Stimulated activated CD8-positive, alpha-beta memory T cell treated with anti-CD3 and anti-CD28 coated beads, Interleukin-15, amount 100 ng/mL, for 1 hour (primary cell): ENCODE data around the gene DDA1.

ENCODE experiments used
- DNase-seq: peaks from one replicate; pipeline ENCODE4 v3.0.0-alpha.2; 2020; ENCODE audit warnings: low read depth

The DDA1 gene

GRCh38 chr19:17312189-17313113 lies 3.1 kb downstream of the DDA1 start:
- DNase-seq = no peak

GRCh38 chr19:17314007-17314593 lies 4.7 kb downstream of the DDA1 start:
- DNase-seq = no peak

DNA sequence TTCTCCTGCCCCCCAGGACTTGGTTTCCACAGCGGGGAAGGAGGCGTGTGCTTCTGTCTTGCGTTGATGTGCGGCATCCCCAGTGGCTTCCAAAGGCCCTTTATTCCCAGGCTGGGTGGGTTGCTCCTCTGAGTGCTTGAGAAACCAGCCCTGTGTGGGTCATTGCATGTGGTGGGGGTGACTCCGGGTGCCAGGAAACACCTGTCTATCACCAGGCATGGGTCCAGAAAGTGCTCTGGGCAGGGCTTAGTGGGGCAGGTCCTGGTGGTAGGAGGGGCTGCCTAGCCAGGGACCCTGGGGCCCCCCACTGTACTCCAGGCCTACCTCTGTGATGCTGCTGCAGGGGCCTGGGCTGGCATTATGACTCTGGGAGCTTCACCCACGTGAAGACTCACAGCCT lies 9.6 kb downstream of the DDA1 start:
- no peak for DNase-seq

DNA sequence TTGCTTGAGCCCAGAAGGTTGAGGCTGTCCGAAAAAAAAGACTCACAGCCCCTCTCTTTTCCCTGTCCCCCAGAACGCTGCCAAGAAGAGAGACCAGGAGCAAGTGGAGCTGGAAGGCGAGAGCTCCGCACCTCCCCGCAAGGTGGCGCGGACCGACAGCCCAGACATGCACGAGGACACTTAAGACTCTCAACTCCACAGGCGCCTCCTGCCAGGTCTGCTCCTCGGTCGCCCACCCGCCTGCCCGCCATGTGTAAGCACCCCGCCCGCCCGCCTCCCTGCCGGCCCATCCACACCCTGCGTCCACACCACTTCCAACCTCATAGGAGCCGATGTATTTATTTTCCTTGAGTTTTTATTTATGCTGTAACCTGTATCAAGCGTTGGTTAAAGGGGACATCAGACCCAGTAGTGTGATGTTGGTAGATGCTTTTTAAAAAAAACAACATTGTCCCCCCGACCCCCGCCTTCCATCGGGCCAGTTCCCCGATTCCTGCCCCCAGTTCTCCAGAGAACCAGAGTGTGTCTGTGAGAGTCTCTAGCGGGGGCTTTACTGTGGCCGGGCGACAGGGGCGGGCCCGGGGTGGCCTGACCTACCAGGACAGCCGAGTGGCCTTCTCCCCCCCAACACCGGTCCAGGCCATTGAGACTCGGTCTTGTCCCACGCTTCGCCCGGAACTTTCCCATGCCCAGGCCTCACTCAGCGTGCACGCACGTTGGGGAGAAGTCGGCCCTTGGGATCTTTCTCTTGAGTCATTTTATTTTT lies 10.3 kb downstream of the DDA1 start:
- DNase-seq = no peak

- DNase-seq = no peak
Measured at GRCh38 chr19:17320435-17320834, 11.1 kb downstream of the DDA1 start.

GRCh38 chr19:17321655-17322489 lies 12.5 kb downstream of the DDA1 start:
- DNase-seq = no peak

DNA sequence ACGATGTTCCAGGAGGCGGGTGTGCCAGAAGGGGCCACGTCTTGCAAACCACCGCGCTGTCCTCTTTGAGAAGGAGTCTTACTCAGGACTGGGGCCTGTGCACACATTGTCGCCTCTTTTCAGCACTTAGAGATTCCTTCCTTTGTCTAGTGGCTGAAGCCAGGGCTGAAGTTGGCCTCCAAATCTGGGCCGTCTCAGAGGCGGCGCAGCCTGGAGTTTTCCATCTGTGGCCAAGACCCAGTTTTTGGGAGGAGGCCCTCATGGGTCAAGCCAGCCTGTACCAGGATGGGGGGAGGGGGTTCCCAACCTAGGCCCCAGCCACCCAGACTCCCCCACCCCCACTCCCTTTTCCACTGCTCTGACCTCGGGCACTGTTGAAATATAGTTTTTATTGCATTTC lies 13.5 kb downstream of the DDA1 start:
- no peak for DNase-seq

DNA sequence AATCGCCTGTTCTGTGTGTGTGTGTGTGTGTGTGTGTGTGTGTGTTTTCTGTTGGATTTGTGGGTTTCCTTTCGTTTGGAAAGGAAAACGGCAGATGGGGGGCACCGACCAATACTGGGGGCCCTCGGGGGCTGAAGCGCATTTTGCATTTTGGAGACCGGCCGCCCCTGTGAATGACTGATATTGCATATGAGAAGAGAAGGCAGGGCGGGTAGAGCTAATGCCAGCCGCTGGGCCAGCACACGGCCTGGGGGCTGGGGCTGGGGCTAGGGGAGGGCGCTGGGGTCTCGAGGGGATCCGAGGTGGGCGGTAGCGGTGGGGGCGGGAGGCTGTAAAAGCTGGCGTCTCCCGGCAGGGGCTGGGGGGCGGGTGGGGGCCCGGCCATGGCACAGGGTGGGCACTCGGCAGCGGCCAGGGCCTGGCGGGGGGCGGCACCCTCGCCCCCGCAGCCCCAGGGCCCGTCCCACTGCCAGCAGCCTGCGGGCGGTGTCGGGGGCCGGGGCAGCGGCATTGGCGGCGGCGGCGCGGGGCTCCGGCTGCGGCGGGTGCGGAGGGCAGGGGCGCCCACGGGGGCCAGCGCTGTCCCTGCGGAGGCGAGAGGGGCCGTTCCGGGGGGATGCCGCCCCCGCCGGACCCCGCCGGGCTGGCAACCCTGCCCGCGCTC lies 14.1 kb downstream of the DDA1 start:
- no peak for DNase-seq

DNA sequence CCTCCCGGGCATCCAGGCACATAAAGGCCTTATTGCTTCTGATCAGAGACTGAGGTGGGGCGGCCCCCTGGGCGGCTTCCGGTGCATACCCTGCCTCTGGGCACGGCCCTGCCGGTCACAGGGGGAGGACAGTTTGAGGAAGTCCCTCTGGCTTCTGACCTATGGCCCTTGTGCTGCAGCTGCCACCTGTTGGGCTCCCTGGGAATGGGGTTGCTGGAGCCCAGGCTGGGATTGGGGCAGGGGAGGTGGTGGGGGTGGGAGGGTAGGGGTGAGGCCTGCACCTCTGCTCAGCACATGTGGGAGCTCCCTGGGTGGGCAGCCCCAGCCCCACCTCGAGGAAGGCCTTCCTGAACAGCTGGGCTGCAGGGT lies 14.6 kb downstream of the DDA1 start:
- DNase-seq = no peak

GRCh38 chr19:17324357-17325114 lies 15.2 kb downstream of the DDA1 start:
- no peak for DNase-seq

GRCh38 chr19:17325133-17325532 lies 15.8 kb downstream of the DDA1 start:
- no peak for DNase-seq

GRCh38 chr19:17325881-17326594 lies 16.7 kb downstream of the DDA1 start:
- DNase-seq = no peak

- DNase-seq = no peak
Measured at GRCh38 chr19:17326595-17326966, 17.2 kb downstream of the DDA1 start.

GRCh38 chr19:17327068-17327653 lies 17.8 kb downstream of the DDA1 start:
- no peak for DNase-seq

DNA sequence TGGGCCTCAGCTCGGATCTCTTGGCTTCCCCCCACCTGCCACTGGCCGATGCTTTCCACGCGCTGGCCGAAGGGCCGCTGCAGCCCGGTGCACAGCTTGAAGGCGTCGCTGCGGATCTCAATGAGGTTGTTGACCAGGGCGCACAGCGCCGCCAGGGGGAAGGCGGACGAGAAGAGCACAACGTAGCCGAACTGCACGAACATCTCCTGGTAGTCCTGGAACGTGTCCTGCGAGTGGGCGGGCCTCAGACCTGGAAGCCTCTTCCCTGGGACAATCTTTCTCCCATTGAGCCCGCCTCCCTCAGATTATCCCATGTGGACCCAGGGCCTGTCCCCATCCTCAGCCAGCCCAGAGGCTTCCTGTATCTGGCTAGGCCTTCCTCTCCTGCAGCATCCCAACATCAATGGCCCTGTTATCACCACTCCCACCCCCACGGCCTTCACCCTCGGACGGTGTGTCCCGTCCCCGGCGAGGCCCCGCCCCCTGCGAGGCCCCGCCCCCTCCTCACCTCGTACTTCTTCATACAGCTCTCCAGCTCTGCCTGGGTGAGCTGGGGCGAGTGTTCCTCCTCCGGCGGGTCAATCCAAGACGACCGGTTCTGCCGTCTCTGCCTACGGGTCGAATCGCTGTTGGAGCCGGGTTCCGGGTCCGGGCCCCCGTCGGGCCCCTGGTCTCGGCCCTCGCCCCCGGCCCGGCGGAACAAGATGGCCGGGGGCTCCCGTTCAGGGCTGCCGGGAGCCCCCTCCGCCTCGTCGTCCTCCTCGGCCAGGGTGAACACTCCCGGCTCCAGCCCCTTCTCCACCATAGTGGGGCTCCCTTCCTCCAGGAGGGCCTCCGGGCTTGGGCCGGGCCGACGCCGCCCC lies 18.5 kb downstream of the DDA1 start:
- DNase-seq = no peak

DNA sequence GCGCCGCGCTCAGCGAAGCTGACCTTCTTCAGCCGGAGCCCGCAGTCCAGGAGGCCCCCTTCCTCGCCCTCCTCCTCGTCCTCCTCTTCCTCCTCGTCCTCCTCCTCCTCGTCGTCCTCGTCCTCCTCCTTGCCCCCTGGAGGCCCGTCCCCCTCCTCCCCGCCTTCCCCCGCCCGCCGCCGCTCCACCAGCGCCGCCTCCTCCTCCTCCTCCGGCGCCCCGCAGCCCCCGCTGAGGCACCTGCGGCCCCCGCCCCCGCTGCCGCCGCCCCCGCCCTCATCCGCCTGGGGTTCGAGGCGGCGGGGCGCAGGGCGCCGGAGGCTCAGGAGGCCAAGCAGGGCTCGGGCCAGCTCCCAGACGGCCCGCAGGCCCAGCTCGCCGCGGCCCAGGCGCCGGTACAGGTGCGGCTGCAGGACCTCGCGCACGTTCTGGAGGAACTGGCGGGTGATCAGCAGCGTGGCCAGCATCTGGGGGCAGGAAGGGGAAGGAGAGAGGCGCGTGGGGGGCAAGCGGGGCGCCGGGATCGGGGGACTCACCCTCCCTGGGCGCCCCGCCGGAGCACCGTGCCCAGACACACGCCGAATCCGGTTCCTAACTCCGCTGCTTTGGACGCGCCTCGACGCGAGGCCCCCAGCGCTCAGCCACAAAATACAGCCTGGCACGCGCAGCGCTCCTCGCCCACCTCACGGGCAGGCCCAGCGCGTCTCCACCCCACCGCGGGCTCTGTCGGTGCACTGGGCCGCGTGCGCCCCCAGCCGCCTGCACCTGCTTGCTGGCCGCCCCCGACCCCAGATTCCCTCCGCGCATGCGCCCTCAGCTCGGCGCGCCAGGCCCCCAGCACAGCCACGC lies 19.4 kb downstream of the DDA1 start:
- DNase-seq = no peak

DNA sequence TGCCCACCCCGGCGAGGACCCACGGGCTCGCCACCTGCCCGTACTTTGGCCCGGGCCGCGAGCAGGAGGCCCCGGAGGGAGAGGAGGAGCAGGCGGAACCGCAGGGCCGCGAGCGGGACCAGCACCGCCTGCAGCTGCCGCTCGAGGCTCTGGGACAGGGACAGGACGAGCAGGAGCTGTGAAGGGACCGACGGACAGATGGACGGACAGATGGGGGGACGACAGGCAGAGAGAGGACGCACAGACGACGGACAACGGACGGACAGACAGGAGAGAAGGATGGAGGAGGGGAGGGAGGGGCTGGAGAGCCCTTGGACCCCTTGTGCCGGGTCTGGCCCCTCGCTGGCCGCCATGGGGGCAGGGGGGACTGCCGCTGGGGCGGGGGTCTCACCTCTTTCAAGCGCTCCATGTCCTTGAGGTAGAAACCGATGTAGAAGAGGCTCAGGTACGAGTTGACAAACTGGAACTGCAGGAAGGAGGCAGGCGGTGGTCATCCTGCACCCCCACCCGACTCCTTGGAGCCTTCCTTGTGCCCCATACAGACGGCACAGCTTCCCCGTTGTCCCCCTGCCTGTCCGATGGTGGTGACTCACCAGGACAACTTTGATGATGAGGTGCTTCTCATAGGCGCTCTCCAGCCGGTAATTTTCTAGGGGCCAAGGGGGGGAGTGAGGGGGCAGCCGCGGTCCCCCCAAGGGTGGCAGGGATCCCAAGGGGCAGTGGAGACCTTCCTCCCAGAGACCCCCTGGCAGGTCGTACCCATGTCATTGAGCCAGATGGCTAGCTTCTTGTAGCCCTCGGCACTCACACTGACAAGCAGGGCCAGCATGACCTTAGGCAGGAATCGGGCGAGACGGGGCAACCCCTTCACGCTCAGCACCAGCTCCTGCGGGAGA lies 20.3 kb downstream of the DDA1 start:
- no peak for DNase-seq
